ENCODE measurements around the gene CCDC106.

GRCh38 chr19:55605207-55605636 is 42.8 kb upstream of the CCDC106 start:
- TF ChIP-seq CTCF (IDR thresholded peaks at IDR 0.05; ENCODE audit: insufficient read depth, low read depth, low read length) (no peak), EZH2 (IDR thresholded peaks at IDR 0.05; ENCODE audit: insufficient read depth, low read length) (no peak)
